Measurements from ENCODE around the gene TMCC2.

DNA sequence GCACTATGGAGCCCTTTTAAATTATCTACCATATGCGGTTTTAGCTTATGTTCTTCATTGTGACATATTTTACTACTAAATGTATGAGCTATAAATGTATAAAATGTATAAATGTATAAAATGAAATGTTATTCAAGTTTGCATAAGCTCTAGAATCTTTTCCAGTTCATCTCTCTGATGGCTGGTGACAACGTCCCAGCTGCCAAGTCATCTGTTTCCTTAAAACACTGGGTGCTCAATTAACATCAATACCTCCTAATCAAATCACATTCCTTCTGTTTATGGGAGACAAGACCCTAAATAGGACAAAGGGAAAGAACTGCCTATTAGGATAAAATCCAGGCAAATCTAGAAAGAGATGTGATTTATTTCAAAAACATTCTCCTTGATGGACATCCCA lies 39.1 kb upstream of the TMCC2 start:
- TF ChIP-seq POLR2A (IDR thresholded peaks at IDR 0.05) = no peak
- no peak for TF ChIP-seq CTCF (IDR thresholded peaks at IDR 0.05)

Data from uterus (tissue), 2 donors.